Natural killer cell treated with Interleukin-12 subunit alpha and Interleukin-12 subunit beta and Interleukin-15 and Interleukin-18, amount 100 ng/mL, for 72 hours (primary cell): ENCODE measurements around the gene AHCTF1. TPM values are rescaled to one million over a fixed set of nuclear protein-coding genes. Genes with fewer than 3 reads are reported as not detected.
"Not testable (repeated sequence)": the region's sequence is repeated elsewhere in the genome, so short reads cannot be mapped to it uniquely, and the experiment has no call there.

Experiments used
- ATAC-seq, 2 donors: fragments of 150-1000 bp; cut with Tn5 transposase in 1 of 2; sonication (Bioruptor Pico), chemical (Tn5 transposase) in 1 of 2; 2 replicates each; pipeline ENCODE4 v1.10.0; 2021
- DNase-seq: peaks from one replicate; pipeline ENCODE4 v3.0.0; 2022; ENCODE audit warnings: low spot score
- H3K27ac Mint-ChIP-seq, 2 donors: 1 replicate in 1 of 2; 2 replicates in 1 of 2; pipeline ENCODE4 v1.8.0; 2022; ENCODE audit warnings: mixed read lengths in 2 of 2, mild to moderate bottlenecking in 1 of 2, moderate library complexity in 1 of 2
- H3K27me3 Mint-ChIP-seq, 2 donors: 1 replicate in 1 of 2; 2 replicates in 1 of 2; pipeline ENCODE4 v1.8.0; 2022; ENCODE audit warnings: mixed read lengths in 2 of 2
- H3K36me3 Mint-ChIP-seq: one replicate; pipeline ENCODE4 v1.8.0; 2022; ENCODE audit warnings: mixed read lengths
- H3K4me1 Mint-ChIP-seq, 2 donors: 1 replicate in 1 of 2; 2 replicates in 1 of 2; pipeline ENCODE4 v1.8.0; 2022; ENCODE audit warnings: low read depth in 2 of 2, mixed read lengths in 2 of 2, mild to moderate bottlenecking in 1 of 2
- H3K4me3 Mint-ChIP-seq: one replicate; pipeline ENCODE4 v1.8.0; 2022; ENCODE audit warnings: mixed read lengths
- H3K9me3 Mint-ChIP-seq: 2 replicates; pipeline ENCODE4 v1.8.0; 2022; ENCODE audit warnings: mixed read lengths
- total RNA-seq, 2 donors: library from RNA; stranded (reverse); gene quantifications; one replicate each; pipeline ENCODE4 v1.2.3, GENCODE V29; 2022

AHCTF1 gene
- total RNA-seq, 2 donors from 2014 or later = 38.9 to 53.8 TPM

DNA sequence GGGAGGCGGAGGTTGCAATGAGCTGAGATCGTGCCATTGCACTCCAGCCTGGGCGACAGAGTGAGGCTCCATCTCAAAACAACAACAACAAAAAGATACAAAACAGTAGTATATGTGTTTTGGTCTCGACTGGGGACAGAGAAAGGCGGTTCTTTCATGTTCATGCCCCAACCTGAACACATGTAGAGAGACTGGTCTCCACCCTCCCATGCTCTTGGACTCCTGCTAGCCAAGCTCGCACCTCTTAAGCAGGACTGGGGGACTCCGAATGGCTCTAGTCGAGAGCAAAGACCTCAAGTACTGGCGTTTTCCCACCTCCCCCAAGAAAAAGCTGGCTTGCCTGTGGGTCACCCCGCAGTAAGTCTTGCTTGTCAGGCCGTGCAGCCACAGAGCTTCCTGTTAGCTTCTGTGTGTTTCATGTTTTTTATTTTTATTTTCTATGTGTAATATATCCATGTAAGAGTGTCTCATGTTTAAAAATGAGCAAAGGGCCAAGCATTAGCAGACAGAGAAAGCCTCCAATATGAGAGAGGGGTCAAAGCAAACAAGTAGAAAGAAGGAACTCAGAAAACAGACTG lies 116.0 kb downstream of the AHCTF1 start:
- H3K4me1 Mint-ChIP-seq = peaks cover 10 to 33% of the 10 kb centered on the region in 2 donors
- ATAC-seq (peak in 1 of 2 donors; percentile 74), DNase-seq (no peak)
- peaks cover 2% of the 10 kb centered on the region for H3K9me3 Mint-ChIP-seq
- peaks cover 10 to 13% of the 10 kb centered on the region in 2 donors for H3K27me3 Mint-ChIP-seq
- peak overlapping the region; percentile 45 for H3K4me3 Mint-ChIP-seq
- H3K36me3 Mint-ChIP-seq = no peaks in the 10 kb centered on the region
- peak overlapping the region in 1 of 2 donors; percentile 20 for H3K27ac Mint-ChIP-seq

DNA sequence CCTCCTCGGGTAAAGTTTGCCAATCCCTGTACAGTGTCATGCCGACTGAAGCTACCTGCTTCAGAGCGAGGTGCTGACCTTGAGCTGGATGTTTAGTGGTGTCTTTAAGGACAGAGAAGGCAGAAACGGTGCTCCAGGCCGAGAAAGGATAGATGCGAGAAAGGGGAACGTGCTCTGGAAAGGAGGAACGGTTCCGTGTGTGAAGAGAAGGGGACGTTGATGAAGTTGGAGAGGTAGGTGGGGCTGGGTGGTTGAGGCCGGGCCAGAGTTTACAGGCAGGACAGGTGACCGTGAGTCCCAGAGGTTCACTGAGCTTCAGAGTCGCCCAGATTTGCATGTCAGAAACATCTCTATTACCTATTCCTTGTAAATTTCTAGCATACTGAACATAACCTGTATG lies 116.9 kb downstream of the AHCTF1 start:
- Mint-ChIP-seq H3K4me1 (peaks cover 7 to 28% of the 10 kb centered on the region in 2 donors), H3K4me3 (peak overlapping the region; percentile 23), H3K36me3 (no peaks in the 10 kb centered on the region), H3K27ac (no peak overlapping the region), H3K27me3 (peaks cover 6 to 8% of the 10 kb centered on the region in 2 donors), H3K9me3 (peaks cover 2% of the 10 kb centered on the region)
- no peak for ATAC-seq
- DNase-seq = no peak

DNA sequence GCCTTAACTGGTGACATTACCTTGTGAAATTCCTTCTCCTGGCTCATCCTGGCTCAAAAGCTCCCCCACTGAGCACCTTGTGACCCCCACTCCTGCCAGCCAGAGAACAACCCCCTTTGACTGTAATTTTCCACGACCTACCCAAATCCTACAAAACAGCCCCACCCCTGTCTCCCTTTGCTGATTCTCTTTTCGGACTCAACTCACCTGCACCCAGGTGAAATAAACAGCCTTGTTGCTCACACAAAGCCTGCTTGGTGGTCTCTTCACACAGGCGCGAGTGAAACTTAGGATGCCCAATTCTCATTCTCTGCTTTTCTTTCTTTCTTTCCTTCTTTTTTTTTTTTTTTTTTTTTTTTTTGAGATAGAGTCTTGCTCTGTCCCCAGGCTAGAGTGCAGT lies 118.4 kb downstream of the AHCTF1 start:
- H3K27ac Mint-ChIP-seq, ATAC-seq, H3K9me3 Mint-ChIP-seq, H3K36me3 Mint-ChIP-seq, H3K27me3 Mint-ChIP-seq, H3K4me3 Mint-ChIP-seq, DNase-seq: not testable (repeated sequence)
- peaks cover 7 to 28% of the 10 kb centered on the region in 2 donors for H3K4me1 Mint-ChIP-seq

DNA sequence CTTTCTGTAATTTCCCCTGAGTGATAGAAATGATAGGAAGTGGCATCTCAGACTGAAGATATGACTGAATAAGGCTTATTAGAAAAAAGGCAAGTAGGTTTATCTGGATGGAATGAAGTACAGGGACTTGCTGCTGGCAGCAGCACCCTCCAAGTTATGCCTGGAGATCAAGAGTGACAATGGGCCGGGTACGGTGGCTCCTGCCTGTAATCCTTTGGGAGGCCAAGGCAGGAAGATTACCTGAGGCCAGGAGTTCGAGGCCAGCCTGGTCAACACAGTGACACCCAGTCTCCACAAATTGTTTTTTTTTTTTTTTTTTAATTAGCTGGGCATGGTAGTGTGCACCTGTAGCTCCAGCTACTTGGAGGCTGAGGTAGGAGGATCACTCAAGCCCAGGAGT lies 119.8 kb downstream of the AHCTF1 start:
- H3K4me3 Mint-ChIP-seq = no peak overlapping the region

DNA sequence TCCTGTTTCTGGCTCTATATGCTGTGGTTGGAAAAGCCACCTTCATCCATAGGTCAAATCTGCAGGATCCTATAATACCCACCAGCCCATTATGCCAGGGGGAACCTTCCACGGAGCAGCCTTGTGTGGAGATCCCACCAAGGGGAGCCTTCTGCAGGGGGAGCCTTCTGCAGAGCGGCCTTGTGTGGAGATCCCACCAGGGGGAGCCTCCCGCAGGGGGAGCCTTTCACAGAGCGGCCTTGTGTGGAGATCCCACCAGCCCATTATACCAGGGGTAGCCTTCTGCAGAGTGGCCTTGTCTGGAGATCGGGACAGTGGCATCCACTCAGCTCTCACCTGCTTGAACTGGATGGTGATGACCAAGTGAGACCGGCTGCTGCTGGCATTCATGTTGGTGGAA lies 122.3 kb downstream of the AHCTF1 start:
- Mint-ChIP-seq H3K36me3 (no peaks in the 10 kb centered on the region), H3K4me3 (no peak overlapping the region), H3K9me3 (no peaks in the 10 kb centered on the region), H3K27me3 (peaks cover under 1 to 2% of the 10 kb centered on the region in 2 donors), H3K27ac (no peak overlapping the region), H3K4me1 (no peaks in the 10 kb centered on the region)
- ATAC-seq = peak; percentile 17 to 50
- no peak for DNase-seq

More for the DNA sequence above, 119.8 kb downstream of the AHCTF1 start:
- H3K9me3 Mint-ChIP-seq = no peaks in the 10 kb centered on the region
- no peak overlapping the region for H3K27ac Mint-ChIP-seq
- peaks cover 0 to 20% of the 10 kb centered on the region in 2 donors for H3K4me1 Mint-ChIP-seq
- peaks cover 2 to 8% of the 10 kb centered on the region in 2 donors for H3K27me3 Mint-ChIP-seq
- no peaks in the 10 kb centered on the region for H3K36me3 Mint-ChIP-seq
- ATAC-seq (no peak), DNase-seq (no peak)

DNA sequence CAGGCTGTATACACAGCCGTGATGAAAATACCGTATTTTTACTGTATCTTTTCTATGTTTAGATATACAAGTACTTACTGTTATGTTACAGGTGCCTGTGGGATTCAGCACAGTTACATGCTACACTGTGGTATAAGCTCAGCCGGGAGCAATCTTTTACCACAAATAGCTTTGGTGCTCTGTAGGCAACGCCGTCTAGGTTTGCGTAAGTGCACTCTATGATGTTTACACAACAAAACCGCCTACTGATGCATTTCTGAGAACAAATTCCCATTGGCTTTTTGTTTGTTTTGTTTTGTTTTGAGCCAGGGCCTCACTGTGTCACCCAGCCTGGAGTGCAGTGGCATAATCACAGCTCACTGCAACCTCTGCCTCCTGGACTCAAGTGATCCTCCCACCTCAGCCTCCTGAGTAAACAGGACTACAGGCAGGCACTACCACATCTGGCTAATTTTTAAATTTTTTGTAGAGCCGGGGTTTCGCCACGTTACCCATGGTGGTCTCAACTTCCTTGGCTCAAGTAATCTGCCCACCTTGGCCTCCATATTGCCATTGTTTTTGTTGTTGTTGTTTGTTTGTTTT lies 126.5 kb downstream of the AHCTF1 start:
- H3K9me3 Mint-ChIP-seq = no peaks in the 10 kb centered on the region
- H3K27me3 Mint-ChIP-seq = peaks cover 0 to 3% of the 10 kb centered on the region in 2 donors
- DNase-seq (no peak), ATAC-seq (no peak)
- H3K27ac Mint-ChIP-seq = no peak overlapping the region
- H3K4me3 Mint-ChIP-seq = no peak overlapping the region
- H3K36me3 Mint-ChIP-seq = no peaks in the 10 kb centered on the region
- no peaks in the 10 kb centered on the region for H3K4me1 Mint-ChIP-seq

DNA sequence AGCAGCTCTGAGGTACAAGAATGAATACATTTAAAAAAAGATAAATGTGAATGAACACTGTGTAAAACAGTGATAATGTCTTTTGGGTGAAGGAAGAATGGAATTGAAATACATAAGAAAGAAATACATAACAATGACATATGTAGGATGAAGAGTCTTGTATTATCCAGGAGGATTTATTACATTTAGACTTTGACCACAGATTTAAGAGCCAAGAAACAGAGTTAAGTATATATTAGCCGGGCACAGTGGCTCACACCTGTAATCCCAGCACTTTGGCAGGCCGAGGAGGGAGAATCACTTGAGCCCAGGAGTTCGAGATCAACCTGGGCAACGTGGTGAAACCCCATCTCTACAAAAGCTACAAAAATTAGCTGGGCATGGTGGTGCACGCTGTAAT lies 127.9 kb downstream of the AHCTF1 start:
- Mint-ChIP-seq H3K36me3 (no peaks in the 10 kb centered on the region), H3K4me3 (no peak overlapping the region), H3K9me3 (no peaks in the 10 kb centered on the region), H3K4me1 (no peaks in the 10 kb centered on the region), H3K27me3 (peaks cover 0 to 3% of the 10 kb centered on the region in 2 donors), H3K27ac (no peak overlapping the region)
- DNase-seq = no peak
- no peak for ATAC-seq

DNA sequence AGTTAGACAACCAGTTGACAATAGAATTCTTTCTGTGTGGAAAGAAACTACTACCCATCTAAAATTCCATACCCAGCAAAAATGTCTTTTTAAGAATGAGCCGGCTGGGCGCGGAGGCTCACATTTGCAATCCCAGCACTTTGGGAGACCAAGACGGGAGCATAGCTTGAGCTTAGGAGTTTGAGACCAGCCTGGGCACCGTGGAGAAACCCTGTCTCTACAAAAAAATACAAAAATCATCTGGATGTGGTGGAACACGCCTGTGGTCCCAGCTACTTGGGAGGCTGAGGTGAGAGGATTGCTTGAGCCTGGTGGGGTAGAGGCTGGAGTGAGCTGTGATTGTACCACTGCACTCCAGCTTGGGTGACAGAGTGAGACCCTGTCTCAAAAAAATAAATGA lies 128.4 kb downstream of the AHCTF1 start:
- H3K27ac Mint-ChIP-seq = no peak overlapping the region
- DNase-seq = no peak
- H3K27me3 Mint-ChIP-seq = peaks cover 0 to 3% of the 10 kb centered on the region in 2 donors
- H3K9me3 Mint-ChIP-seq = no peaks in the 10 kb centered on the region
- no peaks in the 10 kb centered on the region for H3K36me3 Mint-ChIP-seq
- no peaks in the 10 kb centered on the region for H3K4me1 Mint-ChIP-seq
- H3K4me3 Mint-ChIP-seq = no peak overlapping the region
- no peak for ATAC-seq

DNA sequence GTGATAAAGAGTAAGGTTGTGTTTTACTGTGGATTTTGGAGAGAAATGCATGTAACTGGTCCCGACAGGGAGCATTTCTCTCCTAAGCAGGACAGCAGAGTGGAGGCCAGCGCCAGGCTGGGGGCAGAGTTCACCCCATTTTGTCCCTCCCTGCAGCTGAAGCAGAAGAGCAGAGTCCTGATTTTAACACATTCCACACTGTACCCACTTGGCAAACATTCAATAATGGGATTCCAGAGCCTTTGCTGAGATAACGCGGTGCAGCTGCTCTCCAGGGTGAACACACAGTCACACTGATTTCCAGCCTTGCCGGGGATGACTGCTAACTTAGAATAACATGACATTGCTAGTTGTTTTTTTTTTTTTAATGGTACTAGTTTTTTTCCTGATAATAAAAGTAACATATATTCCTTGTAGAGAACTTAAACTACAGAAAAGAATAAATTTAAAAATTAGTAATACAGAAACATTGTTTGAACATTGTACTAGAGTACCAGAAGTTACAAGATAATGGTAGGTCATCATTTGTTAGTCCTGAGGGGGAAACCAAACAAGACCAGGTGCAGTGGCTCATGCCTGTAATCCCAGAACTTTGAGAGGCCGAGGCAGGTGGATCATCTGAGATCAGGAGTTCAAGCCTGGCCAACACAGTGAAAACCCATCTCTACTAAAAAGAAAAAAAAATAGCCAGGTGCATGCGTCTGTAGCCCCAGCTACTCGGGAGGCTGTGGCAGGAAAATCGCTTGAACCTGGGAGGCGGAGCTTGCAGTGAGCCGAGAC lies 130.3 kb downstream of the AHCTF1 start:
- H3K4me1 Mint-ChIP-seq = no peaks in the 10 kb centered on the region
- DNase-seq = no peak
- no peaks in the 10 kb centered on the region for H3K36me3 Mint-ChIP-seq
- H3K4me3 Mint-ChIP-seq = no peak overlapping the region
- no peaks in the 10 kb centered on the region for H3K9me3 Mint-ChIP-seq
- peaks cover 0 to 3% of the 10 kb centered on the region in 2 donors for H3K27me3 Mint-ChIP-seq
- no peak overlapping the region for H3K27ac Mint-ChIP-seq
- ATAC-seq = no peak

DNA sequence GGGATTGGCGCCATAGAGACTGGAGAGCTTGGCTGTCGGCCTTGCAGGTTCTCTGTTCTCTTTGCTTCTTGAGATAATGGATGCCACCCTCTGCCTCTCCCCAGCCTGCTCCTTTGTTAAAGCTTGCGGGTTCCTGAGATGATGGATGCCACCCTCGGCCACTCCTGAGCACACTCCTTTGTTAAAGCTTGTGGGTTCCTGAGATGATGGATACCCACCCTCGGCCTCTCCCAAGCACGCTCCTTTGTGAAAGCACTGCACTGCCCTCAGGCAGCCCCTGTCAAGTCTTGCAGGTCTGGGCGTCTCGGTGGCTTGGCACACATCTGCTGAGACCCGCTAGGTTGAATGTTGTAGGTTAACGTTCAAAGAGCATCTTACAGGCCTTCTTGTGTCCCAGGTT lies 131.0 kb downstream of the AHCTF1 start:
- no peak overlapping the region for H3K4me3 Mint-ChIP-seq
- ATAC-seq (no peak), DNase-seq (no peak)
- H3K36me3 Mint-ChIP-seq = no peaks in the 10 kb centered on the region
- H3K9me3 Mint-ChIP-seq = no peaks in the 10 kb centered on the region
- no peaks in the 10 kb centered on the region for H3K4me1 Mint-ChIP-seq
- peaks cover 0 to 3% of the 10 kb centered on the region in 2 donors for H3K27me3 Mint-ChIP-seq
- no peak overlapping the region for H3K27ac Mint-ChIP-seq

DNA sequence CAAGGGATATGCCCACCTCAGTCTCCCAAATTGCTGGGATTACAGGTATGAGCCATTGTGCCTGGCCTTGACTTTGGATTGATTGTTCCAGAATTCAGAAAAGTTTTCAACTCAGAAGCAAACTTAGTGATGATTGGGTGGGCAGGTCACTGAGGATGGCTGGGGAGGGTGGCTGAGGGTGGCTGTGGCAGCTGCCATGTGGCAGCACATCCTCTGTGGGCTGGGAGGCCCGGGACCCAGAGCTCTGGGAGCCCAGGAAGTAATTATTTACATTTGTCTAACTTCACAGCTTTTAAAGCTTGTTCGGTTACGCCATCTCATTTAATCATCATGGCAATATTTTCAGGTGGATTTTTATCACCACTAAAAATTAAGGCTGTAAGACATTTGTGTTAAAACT lies 131.4 kb downstream of the AHCTF1 start:
- Mint-ChIP-seq H3K36me3 (no peaks in the 10 kb centered on the region), H3K27ac (no peak overlapping the region), H3K4me3 (no peak overlapping the region), H3K27me3 (peaks cover 0 to 3% of the 10 kb centered on the region in 2 donors), H3K9me3 (no peaks in the 10 kb centered on the region), H3K4me1 (no peaks in the 10 kb centered on the region)
- no peak for DNase-seq
- ATAC-seq = no peak

DNA sequence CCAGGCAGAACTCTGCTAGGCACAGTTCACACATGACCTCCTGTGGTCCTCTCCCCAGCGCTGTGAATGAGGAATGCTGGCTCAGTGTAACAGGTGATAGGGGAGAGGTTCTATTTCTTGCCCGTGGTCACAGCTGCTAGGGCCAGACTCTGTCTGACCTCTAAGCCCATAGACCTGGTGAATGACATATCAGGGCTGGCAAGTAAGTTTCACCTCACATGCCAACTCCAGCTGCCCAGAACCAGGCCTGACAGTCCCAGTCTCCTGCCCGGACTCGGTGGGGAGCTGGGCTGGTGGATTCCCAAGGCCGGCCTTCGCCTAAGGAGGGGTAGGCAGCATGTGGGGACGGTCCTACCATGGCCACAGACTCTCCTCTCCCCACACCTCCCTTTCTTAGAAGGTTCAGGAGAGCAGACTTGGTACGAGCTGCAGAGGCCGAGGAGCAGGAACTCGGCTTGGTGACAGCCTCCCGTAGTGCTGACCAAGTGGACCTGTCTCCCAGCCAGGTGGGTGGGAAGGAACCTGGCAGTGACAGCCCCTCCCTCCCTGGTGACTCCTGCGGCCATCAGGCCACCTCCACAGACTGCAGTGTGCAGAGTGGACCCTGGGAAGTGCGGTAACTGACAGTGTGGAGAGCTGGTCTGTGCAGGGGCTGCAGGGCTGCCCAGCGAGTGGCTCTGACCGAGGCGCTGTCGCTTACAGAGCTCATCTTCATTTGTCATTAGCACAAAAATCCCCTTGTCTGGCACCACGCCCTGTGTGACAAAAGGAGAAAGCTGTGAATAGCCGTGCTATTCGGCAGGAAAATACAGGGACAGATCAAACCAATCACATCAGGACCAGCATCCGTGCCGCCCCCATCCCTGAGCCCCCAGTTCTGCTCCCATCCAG lies 132.9 kb downstream of the AHCTF1 start:
- ATAC-seq (peak; percentile 11 to 41), DNase-seq (no peak)
- H3K9me3 Mint-ChIP-seq = no peaks in the 10 kb centered on the region
- H3K27ac Mint-ChIP-seq = no peak overlapping the region
- no peaks in the 10 kb centered on the region for H3K36me3 Mint-ChIP-seq
- H3K4me3 Mint-ChIP-seq = no peak overlapping the region
- no peaks in the 10 kb centered on the region for H3K4me1 Mint-ChIP-seq
- H3K27me3 Mint-ChIP-seq = peaks cover 0 to 3% of the 10 kb centered on the region in 2 donors

DNA sequence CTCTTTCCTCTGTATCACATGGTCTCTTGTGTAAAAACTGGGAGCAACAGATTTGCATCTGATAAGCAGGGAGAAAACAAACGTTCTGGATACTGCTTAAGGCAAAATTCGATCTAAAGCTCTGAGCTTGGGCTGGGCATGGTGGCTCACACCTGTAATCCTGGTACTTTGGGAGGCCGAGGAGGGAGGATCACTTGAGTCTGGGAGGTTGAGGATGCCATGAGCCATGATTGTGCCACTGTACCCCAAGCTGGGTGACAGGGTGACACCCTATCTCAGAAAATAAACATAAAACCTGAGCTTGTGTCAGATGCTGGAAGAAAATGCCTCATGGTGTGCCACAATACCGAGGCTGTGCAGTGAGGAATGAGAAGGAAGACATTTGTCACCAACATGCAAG lies 133.6 kb downstream of the AHCTF1 start:
- H3K27me3 Mint-ChIP-seq = peaks cover 0 to 3% of the 10 kb centered on the region in 2 donors
- no peak for DNase-seq
- H3K4me1 Mint-ChIP-seq = peaks cover 0 to 2% of the 10 kb centered on the region in 2 donors
- H3K4me3 Mint-ChIP-seq = no peak overlapping the region
- no peak overlapping the region for H3K27ac Mint-ChIP-seq
- no peak for ATAC-seq
- no peaks in the 10 kb centered on the region for H3K36me3 Mint-ChIP-seq
- no peaks in the 10 kb centered on the region for H3K9me3 Mint-ChIP-seq
